Thyroid gland (tissue), 4 donors: Measurements from ENCODE around the gene JUN. TPM values are rescaled to one million over a fixed set of nuclear protein-coding genes. Genes with fewer than 3 reads are reported as not detected.
A peak's percentile ranks its signal among the peaks of the same experiment; 100 is the strongest.

Experiments used
- DNase-seq, 2 donors: peaks; one replicate each; pipeline ENCODE4 v3.0.0-alpha.2; 2019
- H3K27ac ChIP-seq, 3 donors: fragments of 200-600 bp; sonication (generic); 1 replicate in 2 of 3; 2 replicates in 1 of 3; pipeline ENCODE4 v1.5.1; 2016 to 2019; ENCODE audit warnings: mild to moderate bottlenecking in 1 of 3, moderate library complexity in 1 of 3
- H3K27me3 ChIP-seq: fragments of 200-600 bp; sonication (generic); one replicate; pipeline ENCODE4 v1.5.1; 2019
- H3K36me3 ChIP-seq, 2 donors: fragments of 200-600 bp; sonication (generic); one replicate each; pipeline ENCODE4 v1.5.1; 2016 to 2019
- H3K4me1 ChIP-seq, 2 donors: fragments of 200-600 bp; sonication (generic); one replicate each; pipeline ENCODE4 v1.5.1; 2017 to 2019
- H3K4me3 ChIP-seq, 3 donors: fragments of 200-600 bp; sonication (generic); replicated peaks in 1 of 3; 1 replicate in 2 of 3; 2 replicates in 1 of 3; pipeline ENCODE4 v1.5.1; 2016; ENCODE audit warnings: mild to moderate bottlenecking in 1 of 3
- H3K9me3 ChIP-seq: fragments of 200-600 bp; sonication (generic); one replicate; pipeline ENCODE4 v1.5.1; 2017
- CTCF ChIP-seq, 6 experiments: fragments of 200-600 bp in 3 of 6; fragments of 450-650 bp in 3 of 6; sonication (generic) in 3 of 6; IDR thresholded peaks; one replicate each; pipeline ENCODE4 v1.5.1; 2016 to 2019; ENCODE audit warnings: antibody characterized with exemption in 6 of 6, mild to moderate bottlenecking in 2 of 6, inconsistent platforms in 1 of 6, moderate library complexity in 1 of 6
- POLR2A ChIP-seq, 2 donors: fragments of 450-650 bp; IDR thresholded peaks; one replicate each; pipeline ENCODE4 v1.6.1; 2017; ENCODE audit warnings: antibody characterized with exemption in 2 of 2, mild to moderate bottlenecking in 2 of 2, moderate library complexity in 1 of 2
- WGBS, 2 donors: methylation state at CpG; one replicate each; pipeline ENCODE4 v1.1.5; 2017; 5-methylcytosine and 5-hydroxymethylcytosine counted together
- intact Hi-C: fragments of 100-400 bp; cut with DNase I; formaldehyde crosslinking; loops from one replicate; pipeline ENCODE4 v1.15.1; 2023
- total RNA-seq, 4 donors: library from RNA; depleted of rRNA; stranded (reverse); fragments of >200 nt; gene quantifications; one replicate each; pipeline ENCODE4 v1.2.3, GENCODE V29; 2016

The JUN gene
- total RNA-seq, 4 donors from 2014 or later: 124 to 283 (median 133) TPM

- Histone ChIP-seq H3K4me3 (peak overlapping the region; percentile 53 to 99 (median 73)), H3K4me1 (peaks cover 8 to 20% of the 10 kb centered on the region in 2 donors), H3K27ac (peak overlapping the region; percentile 99), H3K27me3 (no peaks in the 10 kb centered on the region), H3K36me3 (peaks cover 6 to 16% of the 10 kb centered on the region in 2 donors), H3K9me3 (no peaks in the 10 kb centered on the region)
- 0 to 1% methylated on average over 32 of the region's 32 CpGs for WGBS, 2 donors
- peak in 1 of 2 donors; percentile 59 for TF ChIP-seq POLR2A (IDR thresholded peaks at IDR 0.05)
- peak in 4 of 6 experiments; percentile 40 to 52 (median 45) for TF ChIP-seq CTCF (IDR thresholded peaks at IDR 0.05)
- intact Hi-C loops: no loop called here
- peak; percentile 70 to 77 for DNase-seq
Measured at GRCh38 chr1:58781541-58782177, 2.2 kb downstream of the JUN start.

GRCh38 chr1:58780836-58781452, 2.9 kb downstream of the JUN start:
- intact Hi-C loops: no loop called here
- Histone ChIP-seq H3K27ac (peak overlapping the region; percentile 99), H3K36me3 (peaks cover 6 to 16% of the 10 kb centered on the region in 2 donors), H3K4me3 (peak overlapping the region in 2 of 3 donors; percentile 53 to 99), H3K9me3 (no peaks in the 10 kb centered on the region), H3K27me3 (no peaks in the 10 kb centered on the region), H3K4me1 (peaks cover 2 to 14% of the 10 kb centered on the region in 2 donors)
- TF ChIP-seq POLR2A (IDR thresholded peaks at IDR 0.05): peak in 1 of 2 donors; percentile 24
- TF ChIP-seq CTCF (IDR thresholded peaks at IDR 0.05): no peak
- 33 to 45% methylated on average over 2 of the region's 2 CpGs for WGBS, 2 donors
- peak in 1 of 2 donors; percentile 16 for DNase-seq

- Histone ChIP-seq H3K27ac (peak overlapping the region; percentile 99), H3K36me3 (peaks cover 6 to 16% of the 10 kb centered on the region in 2 donors), H3K27me3 (no peaks in the 10 kb centered on the region), H3K9me3 (no peaks in the 10 kb centered on the region), H3K4me3 (peak overlapping the region in 1 of 3 donors; percentile 53), H3K4me1 (peaks cover 0 to 10% of the 10 kb centered on the region in 2 donors)
- no peak for DNase-seq
- TF ChIP-seq POLR2A (IDR thresholded peaks at IDR 0.05): no peak
- no peak for TF ChIP-seq CTCF (IDR thresholded peaks at IDR 0.05)
- intact Hi-C loops: no loop called here
Measured at GRCh38 chr1:58780411-58780810, 3.4 kb downstream of the JUN start.

GRCh38 chr1:58779801-58780382, 4.0 kb downstream of the JUN start:
- intact Hi-C loops: no loop called here
- Histone ChIP-seq H3K36me3 (peaks cover 6 to 16% of the 10 kb centered on the region in 2 donors), H3K27ac (peak overlapping the region; percentile 99), H3K4me1 (peaks cover 0 to 10% of the 10 kb centered on the region in 2 donors), H3K27me3 (no peaks in the 10 kb centered on the region), H3K4me3 (no peak overlapping the region), H3K9me3 (no peaks in the 10 kb centered on the region)
- 21 to 31% methylated on average over 4 of the region's 4 CpGs for WGBS, 2 donors
- DNase-seq: peak; percentile 73 to 76
- peak in 1 of 2 donors; percentile 76 for TF ChIP-seq POLR2A (IDR thresholded peaks at IDR 0.05)
- TF ChIP-seq CTCF (IDR thresholded peaks at IDR 0.05): no peak
